Spleen (tissue), 7 donors: ENCODE data around the gene METTL23.

Source experiments
- CTCF ChIP-seq, 11 experiments: fragments of 200-600 bp in 7 of 11; fragments of 450-650 bp in 4 of 11; sonication (generic) in 4 of 11; IDR thresholded peaks in 8 of 11; conservative IDR thresholded peaks in 3 of 11; 1 replicate in 7 of 11; 2 replicates in 4 of 11; pipeline versions ENCODE4 v1.4.0 to v1.8.0; 2016 to 2021; ENCODE audit warnings: antibody characterized with exemption in 11 of 11, inconsistent platforms in 4 of 11, mild to moderate bottlenecking in 1 of 11
- POLR2A ChIP-seq, 3 donors: fragments of 450-650 bp; IDR thresholded peaks; one replicate each; pipeline ENCODE4 v1.5.1; 2017; ENCODE audit warnings: antibody characterized with exemption in 3 of 3, mild to moderate bottlenecking in 1 of 3
- POLR2AphosphoS5 ChIP-seq, 3 donors: sonication (generic); formaldehyde crosslinking; IDR thresholded peaks; one replicate each; pipeline ENCODE4 v1.5.1; 2017; ENCODE audit warnings: antibody characterized with exemption in 3 of 3
- donor health status: DM: no; HTN: no; CAD: no; lungs with moderate emphysema.
- donor health status: DM: no; HTN: no; CAD: no.
- donor health status: DM: no; HTN: no; CAD: no.

DNA sequence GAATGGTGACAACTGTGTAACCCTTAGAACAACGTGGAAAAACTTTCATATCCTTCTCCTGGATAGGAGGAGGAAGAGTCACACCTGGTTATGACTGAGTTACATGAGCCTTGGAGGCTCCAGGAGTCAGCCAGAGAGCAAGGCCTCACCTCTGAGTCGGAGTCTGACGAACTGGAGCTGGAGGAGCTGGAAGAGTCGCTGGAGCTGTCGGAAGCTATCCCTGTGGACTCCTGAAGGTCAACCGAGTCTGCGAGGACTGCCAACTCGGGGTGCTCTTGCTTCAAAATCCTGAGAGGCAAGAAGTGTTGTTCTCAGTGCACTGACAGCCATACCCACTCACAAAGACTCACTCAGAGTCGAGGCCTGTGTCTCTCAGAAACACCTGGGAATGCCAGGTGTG is 6.4 kb upstream of the METTL23 start:
- TF ChIP-seq CTCF (IDR thresholded peaks at IDR 0.05 in 8 of 11, conservative IDR thresholded peaks at IDR 0.05 in 3 of 11) (no peak), POLR2AphosphoS5 (IDR thresholded peaks at IDR 0.05) (no peak), POLR2A (IDR thresholded peaks at IDR 0.05) (no peak)
